Fibroblast of lung (primary cell): Measurements from ENCODE around the gene FOXL1.

Experiments used
- EZH2 ChIP-seq: IDR thresholded peaks from 2 replicates; pipeline ENCODE4 v1.5.1; 2012; ENCODE audit warnings: low read length, control low read depth, mild to moderate bottlenecking; ENCODE audit errors: missing control alignments
- TF ChIP-seq, protein P1 (sequence below), 2 donors: IDR thresholded peaks in 1 of 2; conservative IDR thresholded peaks in 1 of 2; 1 replicate in 1 of 2; 2 replicates in 1 of 2; pipeline ENCODE4 v1.5.1; 2011 to 2012; ENCODE audit warnings: low read length in 2 of 2, control low read depth in 1 of 2, inconsistent platforms in 1 of 2, low read depth in 1 of 2, mild to moderate bottlenecking in 1 of 2

DNA sequence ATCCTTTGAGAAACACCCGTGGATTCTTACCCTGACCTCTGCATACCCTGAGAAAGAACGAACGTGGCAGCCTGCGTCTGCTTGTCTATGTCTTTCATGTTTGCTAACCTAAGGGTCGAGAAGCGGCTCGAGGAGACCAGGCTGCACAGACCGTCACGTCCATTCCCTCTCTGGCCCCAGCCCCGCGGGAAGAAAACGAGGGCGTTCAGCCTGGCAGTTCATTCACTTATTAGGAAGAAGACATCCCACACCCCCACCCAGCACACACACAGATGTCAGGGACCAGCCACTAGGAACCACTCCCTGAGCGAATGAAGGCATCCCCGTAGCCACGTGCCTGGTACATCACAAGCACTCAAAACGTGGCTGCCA, 22.7 kb upstream of the FOXL1 start:
- TF ChIP-seq, protein P1, sequence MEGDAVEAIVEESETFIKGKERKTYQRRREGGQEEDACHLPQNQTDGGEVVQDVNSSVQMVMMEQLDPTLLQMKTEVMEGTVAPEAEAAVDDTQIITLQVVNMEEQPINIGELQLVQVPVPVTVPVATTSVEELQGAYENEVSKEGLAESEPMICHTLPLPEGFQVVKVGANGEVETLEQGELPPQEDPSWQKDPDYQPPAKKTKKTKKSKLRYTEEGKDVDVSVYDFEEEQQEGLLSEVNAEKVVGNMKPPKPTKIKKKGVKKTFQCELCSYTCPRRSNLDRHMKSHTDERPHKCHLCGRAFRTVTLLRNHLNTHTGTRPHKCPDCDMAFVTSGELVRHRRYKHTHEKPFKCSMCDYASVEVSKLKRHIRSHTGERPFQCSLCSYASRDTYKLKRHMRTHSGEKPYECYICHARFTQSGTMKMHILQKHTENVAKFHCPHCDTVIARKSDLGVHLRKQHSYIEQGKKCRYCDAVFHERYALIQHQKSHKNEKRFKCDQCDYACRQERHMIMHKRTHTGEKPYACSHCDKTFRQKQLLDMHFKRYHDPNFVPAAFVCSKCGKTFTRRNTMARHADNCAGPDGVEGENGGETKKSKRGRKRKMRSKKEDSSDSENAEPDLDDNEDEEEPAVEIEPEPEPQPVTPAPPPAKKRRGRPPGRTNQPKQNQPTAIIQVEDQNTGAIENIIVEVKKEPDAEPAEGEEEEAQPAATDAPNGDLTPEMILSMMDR (conservative IDR thresholded peaks at IDR 0.05 in 1 of 2, IDR thresholded peaks at IDR 0.05 in 1 of 2; ENCODE audit: low read depth in 1 of 2, low read length in 2 of 2), result no peak
- no peak for TF ChIP-seq EZH2
